Measurements from ENCODE around the gene TBC1D10A.
"Not testable (repeated sequence)": the region's sequence is repeated elsewhere in the genome, so short reads cannot be mapped to it uniquely, and the experiment has no call there.

TBC1D10A gene

GRCh38 chr22:30344447-30345200 lies 17.9 kb upstream of the TBC1D10A start:
- DNase-seq, result no peak

- no peak for DNase-seq
These were observed 14.4 kb upstream of the TBC1D10A start for GRCh38 chr22:30340911-30341685.

- DNase-seq, result no peak
These were observed 12.1 kb upstream of the TBC1D10A start for GRCh38 chr22:30338802-30339201.

DNA sequence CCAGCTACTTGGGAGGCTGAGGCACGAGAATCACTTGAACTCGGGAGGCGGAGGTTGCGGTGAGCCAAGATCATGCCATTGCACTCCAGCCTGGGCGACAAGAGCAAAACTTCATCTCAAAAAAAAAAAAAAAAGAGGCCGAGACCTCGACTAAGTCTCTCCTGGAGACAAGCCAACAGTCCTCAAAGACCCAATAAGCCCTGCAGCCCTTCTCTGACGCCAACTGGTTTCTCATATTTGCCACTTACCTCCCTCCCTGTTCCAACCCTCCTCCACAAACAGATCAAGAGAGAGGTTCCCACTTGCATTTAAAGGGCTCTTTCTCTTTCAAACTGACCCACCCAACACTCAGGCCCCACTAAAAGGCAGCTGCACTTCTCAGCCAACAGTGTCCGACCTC lies 11.6 kb upstream of the TBC1D10A start:
- not testable (repeated sequence) for DNase-seq

- no peak for DNase-seq
These were observed 10.7 kb upstream of the TBC1D10A start for GRCh38 chr22:30337461-30337778.

DNA sequence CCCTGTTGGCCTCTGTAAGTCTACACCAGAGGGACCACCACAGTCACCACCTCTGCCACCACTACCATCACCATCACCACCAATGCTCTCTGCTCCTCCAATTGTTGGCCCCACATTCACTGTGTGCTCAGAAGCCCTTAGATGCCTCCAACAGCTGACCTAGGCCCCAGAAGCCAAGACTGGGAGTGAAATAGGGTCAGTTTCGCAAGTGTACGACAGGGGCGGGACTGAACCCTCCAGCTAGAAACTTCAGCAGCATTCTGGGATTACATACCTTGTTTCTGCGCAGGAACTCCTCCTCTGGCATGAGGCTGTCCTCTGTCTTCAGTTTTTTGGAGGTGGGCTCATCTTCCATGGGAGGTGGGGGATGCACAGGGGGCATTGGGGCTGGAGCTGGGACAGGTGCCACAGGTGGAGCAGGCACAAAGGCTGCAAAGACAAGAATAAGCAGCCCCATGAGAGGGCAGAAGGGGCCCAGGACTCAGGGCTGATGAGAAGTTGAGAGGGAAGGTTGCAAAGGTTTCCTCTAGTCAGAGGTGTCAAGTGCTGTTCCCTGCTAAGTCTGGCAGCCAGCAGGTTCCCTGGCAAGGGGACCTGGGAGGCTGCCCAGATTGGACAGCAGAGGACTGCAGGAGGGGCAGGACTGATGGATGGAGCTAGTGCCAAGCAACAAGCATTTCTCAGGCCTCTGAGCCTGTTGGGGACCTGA lies 10.2 kb upstream of the TBC1D10A start:
- no peak for DNase-seq

DNA sequence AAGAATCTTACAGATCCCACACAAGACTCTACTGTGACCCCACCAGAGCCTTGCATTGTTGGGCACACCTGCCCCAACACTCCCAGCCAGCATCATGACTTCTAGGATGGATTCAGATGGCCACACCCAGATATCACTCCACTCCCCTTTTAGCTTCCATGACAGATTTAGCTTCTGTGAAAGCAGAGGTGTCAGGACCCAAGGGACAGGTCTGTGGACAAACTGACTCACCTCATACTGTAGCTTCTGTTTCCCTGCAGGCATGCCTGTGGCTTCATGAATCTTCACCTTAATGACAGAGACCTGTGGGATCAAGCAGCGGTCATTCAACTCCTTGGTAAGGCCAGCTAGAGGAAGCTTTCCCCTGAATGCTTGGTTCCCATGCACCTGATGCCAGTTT lies 8.5 kb upstream of the TBC1D10A start:
- no peak for DNase-seq

- no peak for DNase-seq
These were observed 7.9 kb upstream of the TBC1D10A start for GRCh38 chr22:30334646-30335045.

DNA sequence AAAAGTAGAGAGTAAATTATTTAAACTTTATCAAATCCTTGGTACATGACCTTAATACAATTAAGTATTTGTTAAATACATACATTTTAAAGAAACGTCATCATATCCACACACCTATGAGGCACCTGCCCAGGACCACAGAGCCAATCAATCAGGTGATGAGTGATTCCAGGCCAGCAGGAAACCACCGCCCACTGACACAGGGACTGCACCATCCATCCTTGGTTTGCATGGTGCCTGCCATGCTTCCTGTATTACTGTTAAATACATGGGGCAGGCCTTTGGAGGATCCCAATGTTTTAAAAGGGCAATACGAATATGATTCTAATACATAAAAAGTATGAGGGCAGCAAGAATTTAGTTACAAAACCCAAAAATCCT lies 7.0 kb upstream of the TBC1D10A start:
- no peak for DNase-seq

- DNase-seq, result no peak
These were observed 6.4 kb upstream of the TBC1D10A start for GRCh38 chr22:30332994-30333706.

GRCh38 chr22:30332551-30332950 lies 5.8 kb upstream of the TBC1D10A start:
- DNase-seq, result no peak

DNA sequence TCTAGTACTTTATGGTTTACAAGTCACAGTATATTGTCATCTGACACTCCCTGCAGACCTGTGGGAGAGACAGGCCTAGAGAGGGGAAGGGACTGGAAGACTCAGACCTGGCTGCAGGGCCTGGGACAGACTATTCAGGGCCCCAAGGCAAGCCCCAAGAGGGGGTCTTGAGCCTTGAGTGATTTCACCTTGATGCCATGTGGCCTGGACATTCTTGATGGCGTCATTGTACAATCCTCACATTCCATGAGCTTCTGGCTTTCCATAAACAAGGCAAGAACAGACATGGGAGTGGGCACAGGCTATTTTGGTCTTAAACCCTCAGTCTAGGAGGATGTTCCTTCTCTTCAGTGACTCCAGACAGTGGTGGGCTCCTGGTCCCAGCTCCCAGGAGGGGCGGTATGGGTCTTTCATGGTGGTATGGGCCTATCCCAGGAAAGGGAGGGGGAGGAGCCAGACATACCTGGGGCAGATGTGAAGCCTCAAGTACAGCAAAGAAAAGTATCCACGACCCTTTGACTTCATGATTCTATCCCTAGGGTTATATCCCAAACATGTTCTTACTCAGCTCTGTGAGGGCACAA lies 1.8 kb upstream of the TBC1D10A start:
- no peak for DNase-seq

- DNase-seq, result no peak
These were observed 1.2 kb upstream of the TBC1D10A start for GRCh38 chr22:30327864-30328345.

DNA sequence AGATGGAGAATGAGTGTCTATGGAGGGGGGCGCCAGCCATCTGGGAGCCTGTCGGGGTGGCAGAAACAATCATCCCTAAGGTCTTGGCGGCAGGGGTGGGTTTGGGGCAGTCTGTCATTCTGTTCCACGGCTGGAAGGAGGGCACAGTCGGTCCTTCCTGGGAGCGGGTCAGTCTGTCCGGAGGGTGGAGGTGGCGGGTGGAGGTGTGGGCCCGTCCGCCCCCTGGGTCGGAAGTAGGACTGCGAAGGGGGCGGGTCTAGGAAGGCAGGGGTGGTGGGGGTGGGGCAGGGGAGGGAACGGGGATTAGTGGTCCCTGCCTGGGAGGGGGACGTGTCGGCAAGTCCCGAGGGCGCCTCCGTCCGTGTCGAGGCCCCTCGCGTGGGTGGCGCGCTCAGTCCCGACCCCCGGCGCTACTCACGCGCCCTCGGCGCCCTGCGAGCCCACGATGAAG lies 461 bp downstream of the TBC1D10A start:
- no peak for DNase-seq

DNA sequence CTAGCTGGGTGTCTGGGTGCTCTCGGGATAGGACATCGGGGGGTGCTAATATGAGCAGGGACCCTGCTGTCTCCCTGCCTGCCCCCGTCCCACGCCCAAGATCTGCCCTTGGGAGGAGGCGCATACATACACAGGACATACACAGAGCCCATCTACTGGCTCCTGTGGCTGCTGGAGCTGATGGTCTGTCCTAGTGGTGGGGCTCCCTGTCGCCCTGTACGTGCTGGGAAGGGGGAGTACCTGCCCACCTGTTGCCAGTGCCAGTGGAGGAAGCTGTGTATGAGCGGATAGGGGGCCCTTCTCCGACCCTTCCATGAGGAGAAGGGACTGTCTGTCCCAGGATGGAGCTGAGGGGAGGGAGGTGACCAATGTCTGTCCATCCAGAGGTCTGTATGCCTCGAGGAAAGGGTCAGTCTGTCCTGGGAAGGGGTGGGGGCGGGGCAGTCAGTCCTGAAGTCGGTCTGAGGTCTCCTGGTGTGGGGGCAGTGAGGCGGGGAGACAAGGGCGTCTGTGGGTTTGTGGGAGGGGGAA lies 952 bp downstream of the TBC1D10A start:
- no peak for DNase-seq

- peak; percentile 86 for DNase-seq
These were observed 1.5 kb downstream of the TBC1D10A start for GRCh38 chr22:30325065-30325720.

GRCh38 chr22:30324014-30324730 lies 2.6 kb downstream of the TBC1D10A start:
- DNase-seq, result peak; percentile 28

GRCh38 chr22:30323246-30323645 lies 3.5 kb downstream of the TBC1D10A start:
- DNase-seq, result no peak

DNA sequence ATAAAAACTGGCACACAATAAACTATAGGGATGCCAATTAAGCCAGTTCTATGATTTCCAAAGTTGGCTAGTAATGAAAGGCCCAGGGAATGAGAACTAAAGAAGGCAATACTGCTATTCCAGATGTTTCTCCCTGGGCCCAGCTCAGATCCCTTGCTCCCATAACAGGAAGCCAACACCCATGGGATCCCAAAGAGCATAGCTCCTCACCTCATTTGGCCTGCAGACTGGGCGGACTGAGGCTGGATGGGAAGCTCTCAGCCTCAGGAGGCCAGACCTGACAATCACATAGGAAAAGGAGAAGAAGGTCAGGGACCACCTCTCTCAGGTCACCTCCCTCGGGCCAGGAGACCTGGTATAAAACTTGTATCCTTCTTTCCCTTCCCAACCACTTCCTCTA lies 5.3 kb downstream of the TBC1D10A start:
- DNase-seq, result no peak

DNA sequence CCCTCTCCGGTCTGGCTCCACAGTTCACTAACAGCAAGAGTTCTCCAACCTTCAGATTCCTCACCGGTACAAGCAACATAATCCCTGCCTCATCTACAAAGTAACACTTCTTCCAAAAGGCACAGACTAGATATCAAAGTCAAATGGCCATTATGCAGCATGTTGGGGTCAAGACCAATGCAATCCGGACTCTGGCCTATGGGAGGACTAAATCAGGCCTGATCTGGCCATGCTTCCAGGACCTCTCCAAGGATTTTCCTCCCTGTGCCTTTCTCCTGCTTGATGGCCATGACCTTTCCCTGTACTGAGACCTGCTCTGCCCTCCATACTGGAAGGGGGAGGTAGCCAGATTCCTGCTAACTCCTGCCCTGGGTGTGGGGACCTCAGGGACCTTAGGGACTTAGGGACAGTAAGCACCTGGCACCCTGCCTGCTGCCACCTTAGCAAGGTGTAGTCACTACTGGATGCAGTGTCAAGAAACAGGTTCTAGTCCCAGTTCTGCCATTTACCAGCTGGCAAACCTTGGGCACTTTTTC lies 6.7 kb downstream of the TBC1D10A start:
- DNase-seq, result no peak

All from HCEC 1CT (cell line).